ENCODE results near the gene TMEM108. TPM values are rescaled to one million over a fixed set of nuclear protein-coding genes. Genes with fewer than 3 reads are reported as not detected.

Gene TMEM108
- total RNA-seq, 4 donors from 2014 or later: 0.21 to 1.5 TPM; not detected in 2

- DNase-seq (ENCODE audit: low spot score in 2 of 2): no peak
- H3K9me3 ChIP-seq: no peaks in the 10 kb centered on the region
- no peaks in the 10 kb centered on the region for H3K36me3 ChIP-seq
- no peak overlapping the region for H3K27ac ChIP-seq
- H3K4me1 ChIP-seq: no peaks in the 10 kb centered on the region
- no peak overlapping the region for H3K4me3 ChIP-seq
- 48 to 51% methylated on average over 6 of the region's 6 CpGs for WGBS, 2 donors
- TF ChIP-seq EP300 (IDR thresholded peaks at IDR 0.05) (no peak), POLR2A (IDR thresholded peaks at IDR 0.05) (no peak)
- no peaks in the 10 kb centered on the region for H3K27me3 ChIP-seq
These were observed 86.3 kb downstream of the TMEM108 start for GRCh38 chr3:133124511-133124910.

- Histone ChIP-seq H3K27me3 (no peaks in the 10 kb centered on the region), H3K4me1 (no peaks in the 10 kb centered on the region), H3K27ac (no peak overlapping the region), H3K36me3 (no peaks in the 10 kb centered on the region), H3K9me3 (no peaks in the 10 kb centered on the region), H3K4me3 (no peak overlapping the region)
- TF ChIP-seq EP300 (IDR thresholded peaks at IDR 0.05): no peak
- TF ChIP-seq CTCF (IDR thresholded peaks at IDR 0.05): no peak
- TF ChIP-seq POLR2A (IDR thresholded peaks at IDR 0.05): no peak
- 83 to 89% methylated on average over 4 of the region's 4 CpGs for WGBS, 2 donors
- DNase-seq (ENCODE audit: low spot score in 2 of 2): no peak
These were observed 87.0 kb downstream of the TMEM108 start for GRCh38 chr3:133125171-133125570.

- WGBS, 2 donors: 85 to 91% methylated on average over 2 of the region's 2 CpGs
- Histone ChIP-seq H3K36me3 (no peaks in the 10 kb centered on the region), H3K27me3 (no peaks in the 10 kb centered on the region), H3K27ac (no peak overlapping the region), H3K4me1 (no peaks in the 10 kb centered on the region), H3K9me3 (no peaks in the 10 kb centered on the region), H3K4me3 (no peak overlapping the region)
- DNase-seq (ENCODE audit: low spot score in 2 of 2): no peak
- no peak for TF ChIP-seq CTCF (IDR thresholded peaks at IDR 0.05)
- no peak for TF ChIP-seq EP300 (IDR thresholded peaks at IDR 0.05)
- TF ChIP-seq POLR2A (IDR thresholded peaks at IDR 0.05): no peak
These were observed 87.6 kb downstream of the TMEM108 start for GRCh38 chr3:133125802-133126201.

- WGBS, 2 donors: 74 to 85% methylated on average over 2 of the region's 2 CpGs
- no peak overlapping the region for H3K4me3 ChIP-seq
- H3K27me3 ChIP-seq: no peaks in the 10 kb centered on the region
- no peaks in the 10 kb centered on the region for H3K4me1 ChIP-seq
- H3K36me3 ChIP-seq: no peaks in the 10 kb centered on the region
- no peak for DNase-seq (ENCODE audit: low spot score in 2 of 2)
- TF ChIP-seq CTCF (IDR thresholded peaks at IDR 0.05) (no peak), POLR2A (IDR thresholded peaks at IDR 0.05) (no peak), EP300 (IDR thresholded peaks at IDR 0.05) (no peak)
- no peak overlapping the region for H3K27ac ChIP-seq
- H3K9me3 ChIP-seq: no peaks in the 10 kb centered on the region
These were observed 89.2 kb downstream of the TMEM108 start for GRCh38 chr3:133127381-133127780.

- Histone ChIP-seq H3K4me3 (no peak overlapping the region), H3K27ac (no peak overlapping the region), H3K36me3 (no peaks in the 10 kb centered on the region), H3K4me1 (no peaks in the 10 kb centered on the region), H3K27me3 (no peaks in the 10 kb centered on the region), H3K9me3 (no peaks in the 10 kb centered on the region)
- TF ChIP-seq CTCF (IDR thresholded peaks at IDR 0.05) (no peak), EP300 (IDR thresholded peaks at IDR 0.05) (no peak), POLR2A (IDR thresholded peaks at IDR 0.05) (no peak)
- 50 to 82% methylated on average over 1 of the region's 1 CpG for WGBS, 2 donors
- no peak for DNase-seq (ENCODE audit: low spot score in 2 of 2)
These were observed 92.0 kb downstream of the TMEM108 start for GRCh38 chr3:133130168-133130567.

GRCh38 chr3:133135306-133135705 is 97.1 kb downstream of the TMEM108 start:
- Histone ChIP-seq H3K27ac (no peak overlapping the region), H3K36me3 (no peaks in the 10 kb centered on the region), H3K4me1 (no peaks in the 10 kb centered on the region), H3K27me3 (no peaks in the 10 kb centered on the region), H3K4me3 (no peak overlapping the region), H3K9me3 (no peaks in the 10 kb centered on the region)
- no peak for DNase-seq (ENCODE audit: low spot score in 2 of 2)
- 75 to 76% methylated on average over 5 of the region's 5 CpGs for WGBS, 2 donors
- TF ChIP-seq EP300 (IDR thresholded peaks at IDR 0.05): no peak
- TF ChIP-seq POLR2A (IDR thresholded peaks at IDR 0.05): no peak
- TF ChIP-seq CTCF (IDR thresholded peaks at IDR 0.05): no peak
